Astrocyte (in vitro differentiated cells and primary cell): Measurements from ENCODE around the gene WDR11.

Experiments
- CTCF ChIP-seq: IDR thresholded peaks from 2 replicates; pipeline ENCODE4 v1.5.1; 2011; ENCODE audit warnings: low read depth, mild to moderate bottlenecking, inconsistent platforms, low read length, moderate library complexity; ENCODE audit not compliant: insufficient read depth
- EZH2 ChIP-seq: IDR thresholded peaks from 2 replicates; pipeline ENCODE4 v1.6.1; 2012; ENCODE audit warnings: mild to moderate bottlenecking, low read length, inconsistent platforms; ENCODE audit not compliant: insufficient read depth

GRCh38 chr10:120931423-120931822, 80.3 kb downstream of the WDR11 start:
- TF ChIP-seq CTCF (no peak), EZH2 (no peak)
